Neural progenitor cell (in vitro differentiated cells): ENCODE results near the gene COL23A1. TPM values are rescaled to one million over a fixed set of nuclear protein-coding genes. Genes with fewer than 3 reads are reported as not detected.
A peak's percentile ranks its signal among the peaks of the same experiment; 100 is the strongest.
"Not testable (repeated sequence)": the region's sequence is repeated elsewhere in the genome, so short reads cannot be mapped to it uniquely, and the experiment has no call there.

Experiments used
- DNase-seq: peaks from one replicate; pipeline ENCODE4 v3.0.0-alpha.2; 2016; ENCODE audit warnings: low spot score
- H2AFZ ChIP-seq: fragments of 200-600 bp; sonication (generic); replicated peaks from 2 replicates; pipeline ENCODE4 v1.6.1; 2016; ENCODE audit warnings: antibody characterized with exemption
- H3F3A ChIP-seq: fragments of 200-600 bp; sonication (generic); 2 replicates; pipeline ENCODE4 v1.6.1; 2016; ENCODE audit warnings: antibody characterized with exemption, low read depth
- H3K27ac ChIP-seq: fragments of 200-600 bp; sonication (generic); 2 replicates; pipeline ENCODE4 v1.5.1; 2016; ENCODE audit warnings: mild to moderate bottlenecking
- H3K27me3 ChIP-seq: fragments of 200-600 bp; sonication (generic); 2 replicates; pipeline ENCODE4 v1.6.1; 2016; ENCODE audit warnings: mild to moderate bottlenecking, moderate library complexity
- H3K36me3 ChIP-seq: fragments of 200-600 bp; sonication (generic); 2 replicates; pipeline ENCODE4 v1.5.1; 2016
- H3K4me1 ChIP-seq: fragments of 200-600 bp; sonication (generic); 2 replicates; pipeline ENCODE4 v1.6.1; 2016; ENCODE audit warnings: mixed run types
- H3K4me2 ChIP-seq: fragments of 200-600 bp; sonication (generic); 2 replicates; pipeline ENCODE4 v1.6.1; 2016
- H3K4me3 ChIP-seq: fragments of 200-600 bp; sonication (generic); 2 replicates; pipeline ENCODE4 v1.5.1; 2016
- H3K79me2 ChIP-seq: fragments of 200-600 bp; sonication (generic); 2 replicates; pipeline ENCODE4 v1.6.1; 2016; ENCODE audit warnings: low read depth
- H3K9ac ChIP-seq: fragments of 200-600 bp; sonication (generic); 2 replicates; pipeline ENCODE4 v1.6.1; 2016
- H3K9me3 ChIP-seq: fragments of 200-600 bp; sonication (generic); 2 replicates; pipeline ENCODE4 v1.5.1; 2016; ENCODE audit warnings: low read depth
- H4K20me1 ChIP-seq: fragments of 200-600 bp; sonication (generic); 2 replicates; pipeline ENCODE4 v1.6.1; 2016; ENCODE audit warnings: low read depth
- H3K27ac Mint-ChIP-seq: 3 replicates; pipeline ENCODE4 v1.8.0; 2021; ENCODE audit warnings: mixed read lengths
- H3K27me3 Mint-ChIP-seq: 2 replicates; pipeline ENCODE4 v1.8.0; 2022; ENCODE audit warnings: low read depth, mild to moderate bottlenecking, inconsistent platforms, moderate library complexity, mixed read lengths; ENCODE audit not compliant: insufficient read depth
- H3K36me3 Mint-ChIP-seq: 3 replicates; pipeline ENCODE4 v1.8.0; 2021; ENCODE audit warnings: mixed read lengths
- H3K4me1 Mint-ChIP-seq: 3 replicates; pipeline ENCODE4 v1.8.0; 2021; ENCODE audit warnings: mixed read lengths
- H3K4me3 Mint-ChIP-seq: 3 replicates; pipeline ENCODE4 v1.8.0; 2021; ENCODE audit warnings: mild to moderate bottlenecking, moderate library complexity, mixed read lengths
- H3K9me3 Mint-ChIP-seq: 3 replicates; pipeline ENCODE4 v1.8.0; 2020; ENCODE audit warnings: mixed read lengths
- CTCF ChIP-seq: fragments of 200-600 bp; sonication (generic); IDR thresholded peaks from 2 replicates; pipeline ENCODE4 v1.5.1; 2017; ENCODE audit warnings: antibody characterized with exemption, mild to moderate bottlenecking
- EZH2 ChIP-seq: fragments of 200-600 bp; sonication (generic); IDR thresholded peaks from 2 replicates; pipeline ENCODE4 v1.6.1; 2017; ENCODE audit warnings: antibody characterized with exemption, mild to moderate bottlenecking, moderate library complexity
- EZH2phosphoT487 ChIP-seq: fragments of 200-600 bp; sonication (generic); IDR thresholded peaks from 2 replicates; pipeline ENCODE4 v1.6.1; 2017; ENCODE audit warnings: antibody characterized with exemption
- total RNA-seq: library from RNA; depleted of rRNA; stranded (reverse); fragments of >200 nt; gene quantifications from 2 replicates; pipeline ENCODE4 v1.2.3, GENCODE V29; 2015; ENCODE audit warnings: low replicate concordance

The COL23A1 gene
- total RNA-seq, 1 donor from 2014 or later: not detected

- no peaks in the 10 kb centered on the region for H3F3A ChIP-seq
- H3K4me2 ChIP-seq: no peak overlapping the region
- no peaks in the 10 kb centered on the region for H4K20me1 ChIP-seq
- Mint-ChIP-seq H3K27ac (no peak overlapping the region), H3K4me1 (peaks cover 22% of the 10 kb centered on the region), H3K4me3 (no peak overlapping the region), H3K27me3 (no peaks in the 10 kb centered on the region), H3K9me3 (peaks cover 12% of the 10 kb centered on the region), H3K36me3 (peaks cover 10% of the 10 kb centered on the region)
- H3K4me1 ChIP-seq: no peaks in the 10 kb centered on the region
- H3K27ac ChIP-seq: no peak overlapping the region
- no peak for TF ChIP-seq CTCF
- TF ChIP-seq EZH2phosphoT487: no peak
- TF ChIP-seq EZH2: no peak
- H3K9me3 ChIP-seq: no peaks in the 10 kb centered on the region
- H3K79me2 ChIP-seq: no peaks in the 10 kb centered on the region
- no peak for DNase-seq
- H3K9ac ChIP-seq: no peak overlapping the region
- H3K27me3 ChIP-seq: no peaks in the 10 kb centered on the region
- no peak overlapping the region for H3K4me3 ChIP-seq
- no peaks in the 10 kb centered on the region for H3K36me3 ChIP-seq
- H2AFZ ChIP-seq: no peak overlapping the region
Observed at GRCh38 chr5:178304016-178304415, 286.2 kb downstream of the COL23A1 start.

- not testable (repeated sequence) for H4K20me1 ChIP-seq, H3K4me3 Mint-ChIP-seq, H3F3A ChIP-seq, H3K4me2 ChIP-seq, H3K27me3 Mint-ChIP-seq, H3K4me1 ChIP-seq, DNase-seq, H3K9ac ChIP-seq, H3K79me2 ChIP-seq, H3K27ac Mint-ChIP-seq, H3K4me3 ChIP-seq, H3K36me3 ChIP-seq, H3K27me3 ChIP-seq, H3K4me1 Mint-ChIP-seq, H3K27ac ChIP-seq, H2AFZ ChIP-seq, H3K9me3 ChIP-seq
- H3K36me3 Mint-ChIP-seq: peaks cover 10% of the 10 kb centered on the region
- H3K9me3 Mint-ChIP-seq: peaks cover 12% of the 10 kb centered on the region
Observed at GRCh38 chr5:178302321-178302720, 287.9 kb downstream of the COL23A1 start.

GRCh38 chr5:178301641-178302040 is 288.6 kb downstream of the COL23A1 start:
- no peak for TF ChIP-seq EZH2
- no peak for TF ChIP-seq EZH2phosphoT487
- no peak for TF ChIP-seq CTCF
- Histone ChIP-seq H3K9ac (no peak overlapping the region), H3K27ac (no peak overlapping the region), H2AFZ (no peak overlapping the region), H4K20me1 (no peaks in the 10 kb centered on the region), H3K36me3 (no peaks in the 10 kb centered on the region), H3K79me2 (no peaks in the 10 kb centered on the region), H3K27me3 (no peaks in the 10 kb centered on the region), H3F3A (no peaks in the 10 kb centered on the region), H3K9me3 (no peaks in the 10 kb centered on the region), H3K4me3 (no peak overlapping the region), H3K4me1 (no peaks in the 10 kb centered on the region), H3K4me2 (no peak overlapping the region)
- Mint-ChIP-seq H3K36me3 (peaks cover 10% of the 10 kb centered on the region), H3K4me3 (no peak overlapping the region), H3K4me1 (peaks cover 3% of the 10 kb centered on the region), H3K27me3 (no peaks in the 10 kb centered on the region), H3K9me3 (peaks cover 12% of the 10 kb centered on the region), H3K27ac (no peak overlapping the region)
- DNase-seq: no peak

- no peaks in the 10 kb centered on the region for H3K79me2 ChIP-seq
- no peak overlapping the region for H3K4me3 ChIP-seq
- H3K9ac ChIP-seq: no peak overlapping the region
- no peaks in the 10 kb centered on the region for H3K36me3 ChIP-seq
- H3K27me3 ChIP-seq: no peaks in the 10 kb centered on the region
- peaks cover 6% of the 10 kb centered on the region for H3K27me3 Mint-ChIP-seq
- peaks cover 5% of the 10 kb centered on the region for H3K4me1 Mint-ChIP-seq
- H4K20me1 ChIP-seq: no peaks in the 10 kb centered on the region
- H3K4me1 ChIP-seq: no peaks in the 10 kb centered on the region
- peaks cover 17% of the 10 kb centered on the region for H3K9me3 Mint-ChIP-seq
- no peak overlapping the region for H3K4me2 ChIP-seq
- H2AFZ ChIP-seq: no peak overlapping the region
- H3K27ac Mint-ChIP-seq: peak overlapping the region; percentile 15
- no peak for TF ChIP-seq EZH2phosphoT487
- TF ChIP-seq CTCF: no peak
- TF ChIP-seq EZH2: no peak
- H3F3A ChIP-seq: no peaks in the 10 kb centered on the region
- no peaks in the 10 kb centered on the region for H3K9me3 ChIP-seq
- H3K27ac ChIP-seq: no peak overlapping the region
- peaks cover 7% of the 10 kb centered on the region for H3K36me3 Mint-ChIP-seq
- no peak overlapping the region for H3K4me3 Mint-ChIP-seq
- no peak for DNase-seq
Observed at GRCh38 chr5:178298283-178298807, 291.8 kb downstream of the COL23A1 start.
